Endothelial cell of umbilical vein (primary cell): Measurements from ENCODE around the gene PTPRT. TPM values are rescaled to one million over a fixed set of nuclear protein-coding genes. Genes with fewer than 3 reads are reported as not detected.

Experiments used
- BruUV-seq: library from RNA; stranded (reverse); fragments of 400-500 nt; replicated peaks from 2 replicates; lab custom pipeline; 2021; lab: Mats Ljungman, UMichigan
- CTCF ChIA-PET: fragments of 300-600, 350-600 bp; sonication (Branson Sonifier 250); formaldehyde crosslinking; loops from one replicate; lab custom pipeline; 2021; ENCODE audit warnings: antibody characterized with exemption, inconsistent platforms; lab: Charles Lee
- POLR2A ChIA-PET: fragments of 300-600, 350-600 bp; sonication (Branson Sonifier 250); formaldehyde crosslinking; loops from one replicate; lab custom pipeline; 2021; ENCODE audit warnings: antibody characterized with exemption, inconsistent platforms; lab: Charles Lee
- DNase-seq: peaks from one replicate; pipeline ENCODE4 v3.0.0-alpha.2; 2011; ENCODE audit warnings: low read depth, low spot score
- FAIRE-seq: peaks from 2 replicates; lab custom pipeline; 2011; peaks lifted over from hg19 to GRCh38; lab: Jason Lieb, UNC
- H2AFZ ChIP-seq: 2 replicates; pipeline ENCODE4 v1.6.0; 2012; ENCODE audit warnings: low read depth, low read length, control low read depth, inconsistent platforms
- H3K27ac ChIP-seq: 2 replicates; pipeline ENCODE4 v1.5.1; 2011; ENCODE audit warnings: low read depth, mild to moderate bottlenecking, control low read depth, low read length, moderate library complexity; ENCODE audit not compliant: insufficient read depth
- H3K27me3 ChIP-seq, 2 experiments: 2 replicates each; pipeline versions ENCODE4 v1.6.0 to v1.6.1; 2011; ENCODE audit warnings: low read length in 2 of 2, mixed read lengths in 1 of 2; ENCODE audit not compliant: control insufficient read depth in 2 of 2, insufficient read depth in 2 of 2
- H3K36me3 ChIP-seq, 2 experiments: 2 replicates in 1 of 2; 3 replicates in 1 of 2; pipeline ENCODE4 v1.5.1; 2011; ENCODE audit warnings: low read length in 2 of 2, mild to moderate bottlenecking in 1 of 2, moderate library complexity in 1 of 2; ENCODE audit not compliant: control insufficient read depth in 2 of 2, insufficient read depth in 2 of 2; ENCODE audit errors: extremely low read depth in 1 of 2
- H3K4me1 ChIP-seq: 3 replicates; pipeline ENCODE4 v1.5.1; 2011; ENCODE audit warnings: mild to moderate bottlenecking, low read length; ENCODE audit not compliant: control insufficient read depth, insufficient read depth; ENCODE audit errors: extremely low read depth
- H3K4me2 ChIP-seq: 2 replicates; pipeline ENCODE4 v1.6.1; 2011; ENCODE audit warnings: low read length, control low read depth, mixed read lengths; ENCODE audit not compliant: insufficient read depth
- H3K4me3 ChIP-seq, 3 experiments: fragments of 200-600 bp in 1 of 3; sonication (generic), shearing (Covaris generic) in 1 of 3; replicated peaks in 1 of 3; 2 replicates each; pipeline ENCODE4 v1.5.1; 2011 to 2016; ENCODE audit warnings: control low read depth in 3 of 3, low read length in 3 of 3, mild to moderate bottlenecking in 2 of 3, inconsistent platforms in 1 of 3, low read depth in 1 of 3, moderate library complexity in 1 of 3; ENCODE audit not compliant: insufficient read depth in 1 of 3
- H3K79me2 ChIP-seq: 2 replicates; pipeline ENCODE4 v1.6.0; 2012; ENCODE audit warnings: low read length, inconsistent platforms; ENCODE audit not compliant: control insufficient read depth, insufficient read depth
- H3K9ac ChIP-seq: replicated peaks from 2 replicates; pipeline ENCODE3; 2011; ENCODE audit warnings: low read length, control low read depth; ENCODE audit not compliant: insufficient read depth; ENCODE audit errors: extremely low read depth
- H3K9me1 ChIP-seq: replicated peaks from 3 replicates; pipeline ENCODE4 v1.6.0; 2011; ENCODE audit warnings: mild to moderate bottlenecking, low read length; ENCODE audit not compliant: control insufficient read depth, insufficient read depth; ENCODE audit errors: extremely low read depth
- H3K9me3 ChIP-seq: replicated peaks from 2 replicates; pipeline ENCODE4 v1.5.1; 2012; ENCODE audit warnings: low read length, inconsistent platforms; ENCODE audit not compliant: control insufficient read depth, insufficient read depth
- H4K20me1 ChIP-seq: replicated peaks from 2 replicates; pipeline ENCODE3; 2011; ENCODE audit warnings: mild to moderate bottlenecking, low read length; ENCODE audit not compliant: control insufficient read depth, insufficient read depth; ENCODE audit errors: extremely low read depth
- CTCF ChIP-seq, 2 donors: IDR thresholded peaks; 1 replicate in 1 of 2; 2 replicates in 1 of 2; pipeline ENCODE4 v1.5.1; 2011; ENCODE audit warnings: low read length in 2 of 2, mild to moderate bottlenecking in 2 of 2, moderate library complexity in 2 of 2, control low read depth in 1 of 2, inconsistent platforms in 1 of 2, low read depth in 1 of 2; ENCODE audit not compliant: insufficient read depth in 1 of 2; ENCODE audit errors: extremely low read depth in 1 of 2
- EZH2 ChIP-seq: IDR thresholded peaks from 2 replicates; pipeline ENCODE4 v1.6.1; 2012; ENCODE audit warnings: borderline replicate concordance, low read depth, mild to moderate bottlenecking, moderate library complexity, low read length, inconsistent platforms; ENCODE audit not compliant: severe bottlenecking
- FOS ChIP-seq: IDR thresholded peaks from 2 replicates; pipeline ENCODE4 v1.6.1; 2011; ENCODE audit warnings: mild to moderate bottlenecking, low read length, moderate library complexity, borderline replicate concordance; ENCODE audit not compliant: insufficient read depth
- GATA2 ChIP-seq: IDR thresholded peaks from 2 replicates; pipeline ENCODE4 v1.7.0; 2011; ENCODE audit warnings: low read depth, mild to moderate bottlenecking, moderate library complexity, mixed read lengths, low read length; ENCODE audit not compliant: insufficient read length, insufficient read depth
- JUN ChIP-seq: IDR thresholded peaks from 2 replicates; pipeline ENCODE4 v1.6.1; 2011; ENCODE audit warnings: borderline replicate concordance, low read depth; ENCODE audit not compliant: insufficient read length, insufficient read depth
- MAX ChIP-seq: IDR thresholded peaks from 2 replicates; pipeline ENCODE4 v1.6.1; 2011; ENCODE audit not compliant: insufficient read depth, insufficient read length
- MYC ChIP-seq: IDR thresholded peaks from one replicate; pipeline ENCODE4 v1.6.1; 2011; ENCODE audit warnings: mild to moderate bottlenecking, low read depth, low read length
- POLR2A ChIP-seq: IDR thresholded peaks from 2 replicates; pipeline ENCODE4 v1.6.1; 2012; ENCODE audit warnings: low read depth, mild to moderate bottlenecking, control low read depth, low read length
- POLR2AphosphoS5 ChIP-seq: IDR thresholded peaks from 2 replicates; pipeline ENCODE4 v1.6.1; 2012; ENCODE audit warnings: low read depth, mild to moderate bottlenecking, control low read depth, low read length, moderate library complexity; ENCODE audit not compliant: insufficient read depth
- dilution Hi-C: fragments of 300-500 bp; cut with MboI; formaldehyde crosslinking; loops from one replicate; pipeline ENCODE4 v1.15.0; 2019; ENCODE audit warnings: low sequenced_read_pairs; ENCODE audit not compliant: extremely low pct_ligation_motif_present
- intact Hi-C: fragments of 100-400 bp; cut with micrococcal nuclease; formaldehyde crosslinking; loops from one replicate; pipeline ENCODE4 v1.10.0; 2022
- polyA plus RNA-seq, 4 experiments: library from polyadenylated mRNA; depleted of rRNA in 3 of 4; stranded (reverse) in 3 of 4; unstranded in 1 of 4; fragments of >200 nt; gene quantifications; 2 replicates each; pipeline versions ENCODE4 v1.2.1 to v1.2.3, GENCODE V29; 2011 to 2012; ENCODE audit warnings: missing spikeins in 1 of 4
- total RNA-seq: library from RNA; stranded (reverse); gene quantifications from 2 replicates; pipeline ENCODE4 v1.2.3, GENCODE V29; 2021

Gene PTPRT
- total and polyA plus RNA-seq, 2 donors (not counting 3 experiments of a cell fraction or from before 2014, with no cell fraction given), result not detected

GRCh38 chr20:42985628-42986027 lies 204.1 kb downstream of the PTPRT start:
- BruUV-seq, result no TSS peak
- no peak for TF ChIP-seq CTCF (IDR thresholded peaks at IDR 0.05; ENCODE audit: extremely low read depth in 1 of 2, insufficient read depth in 1 of 2, low read depth in 1 of 2, low read length in 2 of 2)
- no peak for TF ChIP-seq GATA2
- TF ChIP-seq EZH2, result no peak
- no peak for TF ChIP-seq POLR2A
- TF ChIP-seq JUN, result no peak
- TF ChIP-seq MAX, result no peak
- no peak for TF ChIP-seq FOS
- no peak for TF ChIP-seq POLR2AphosphoS5
- TF ChIP-seq MYC, result no peak
- intact Hi-C loops, result no loop called here
- Histone ChIP-seq H3K9ac (no peak overlapping the region), H4K20me1 (no peaks in the 10 kb centered on the region), H3K4me2 (no peak overlapping the region), H2AFZ (no peak overlapping the region), H3K9me1 (no peaks in the 10 kb centered on the region), H3K27me3 (no peaks in the 10 kb centered on the region), H3K9me3 (peaks cover 12% of the 10 kb centered on the region), H3K36me3 (no peaks in the 10 kb centered on the region), H3K27ac (no peak overlapping the region), H3K4me3 (no peak overlapping the region), H3K4me1 (no peaks in the 10 kb centered on the region), H3K79me2 (no peaks in the 10 kb centered on the region)
- FAIRE-seq (no peak), DNase-seq (no peak)
- ChIA-PET POLR2A (no interaction called here), CTCF (no interaction called here)
- dilution Hi-C loops, result no loop called here
